ENCODE results near the gene GSN. TPM values are rescaled to one million over a fixed set of nuclear protein-coding genes. Genes with fewer than 3 reads are reported as not detected.
A peak's percentile ranks its signal among the peaks of the same experiment; 100 is the strongest.

GSN gene
- total RNA-seq, 1 donor from 2014 or later = 360 TPM

GRCh38 chr9:121353241-121354061, 85.5 kb downstream of the GSN start:
- DNase-seq = no peak

GRCh38 chr9:121354141-121354540, 86.2 kb downstream of the GSN start:
- no peak for DNase-seq

- DNase-seq = no peak
These were observed 86.8 kb downstream of the GSN start for GRCh38 chr9:121354762-121355161.

- DNase-seq = no peak
These were observed 89.0 kb downstream of the GSN start for GRCh38 chr9:121357011-121357410.

- no peak for DNase-seq
These were observed 90.8 kb downstream of the GSN start for GRCh38 chr9:121358751-121359150.

- DNase-seq = no peak
These were observed 91.7 kb downstream of the GSN start for GRCh38 chr9:121359351-121360294.

GRCh38 chr9:121360601-121361374, 92.8 kb downstream of the GSN start:
- peak; percentile 65 for DNase-seq

- DNase-seq = peak; percentile 88
These were observed 95.1 kb downstream of the GSN start for GRCh38 chr9:121362813-121363621.

GRCh38 chr9:121363622-121363961, 95.6 kb downstream of the GSN start:
- DNase-seq = no peak

GRCh38 chr9:121364077-121364476, 96.1 kb downstream of the GSN start:
- no peak for DNase-seq

GRCh38 chr9:121364886-121365285, 96.9 kb downstream of the GSN start:
- DNase-seq = no peak

GRCh38 chr9:121365564-121365963, 97.6 kb downstream of the GSN start:
- no peak for DNase-seq

GRCh38 chr9:121366611-121367192, 98.7 kb downstream of the GSN start:
- no peak for DNase-seq

GRCh38 chr9:121367306-121368137, 99.6 kb downstream of the GSN start:
- DNase-seq = peak; percentile 54

GRCh38 chr9:121368138-121368522, 100.2 kb downstream of the GSN start:
- DNase-seq = no peak

GRCh38 chr9:121368745-121369144, 100.8 kb downstream of the GSN start:
- DNase-seq = no peak

- peak; percentile 92 for DNase-seq
These were observed 101.8 kb downstream of the GSN start, which contains the start of gene STOM for GRCh38 chr9:121369595-121370265. TSS of gene STOM (minus strand) at chr9:121370250. CDS start at chr9:121370187, 63 bp downstream.

- DNase-seq = no peak
These were observed 103.6 kb downstream of the GSN start for GRCh38 chr9:121371495-121372061.
